A673 (cell line): ENCODE results near the gene CCL5. TPM values are rescaled to one million over a fixed set of nuclear protein-coding genes. Genes with fewer than 3 reads are reported as not detected.
"Not testable (repeated sequence)": the region's sequence is repeated elsewhere in the genome, so short reads cannot be mapped to it uniquely, and the experiment has no call there.

Experiments
- BruUV-seq: library from RNA; stranded (reverse); fragments of 400-500 nt; replicated peaks from 2 replicates; lab custom pipeline; 2021; lab: Mats Ljungman, UMichigan
- CTCF ChIA-PET: fragments of 300-600 bp; sonication (Branson Sonifier 250); formaldehyde crosslinking; loops from one replicate; lab custom pipeline; 2022; ENCODE audit warnings: antibody characterized with exemption; lab: Charles Lee
- POLR2A ChIA-PET: fragments of 300-600 bp; sonication (Branson Sonifier 250); formaldehyde crosslinking; loops from one replicate; lab custom pipeline; 2022; ENCODE audit warnings: antibody characterized with exemption; ENCODE audit not compliant: low non-redundant PET; lab: Charles Lee
- DNase-seq: peaks from one replicate; pipeline ENCODE4 v3.0.0-alpha.2; 2015; ENCODE audit warnings: low spot score
- H3K27ac ChIP-seq: fragments of 200-600 bp; sonication (generic); 2 replicates; pipeline ENCODE4 v1.5.1; 2016; ENCODE audit warnings: mixed run types, low read depth, mild to moderate bottlenecking, mixed read lengths, antibody characterized with exemption, low read length; ENCODE audit not compliant: poor library complexity, severe bottlenecking
- H3K27me3 ChIP-seq: fragments of 200-600 bp; sonication (generic); replicated peaks from 2 replicates; pipeline ENCODE4 v1.6.1; 2017; ENCODE audit warnings: mixed run types, low read depth, mild to moderate bottlenecking, mixed read lengths, antibody characterized with exemption, low read length; ENCODE audit not compliant: insufficient read depth, poor library complexity
- H3K36me3 ChIP-seq: fragments of 200-600 bp; sonication (generic); 2 replicates; pipeline ENCODE4 v1.6.1; 2016; ENCODE audit warnings: mixed run types, mild to moderate bottlenecking, mixed read lengths, antibody characterized with exemption, low read length; ENCODE audit not compliant: insufficient read depth, poor library complexity, severe bottlenecking
- H3K4me1 ChIP-seq: fragments of 200-600 bp; sonication (generic); 2 replicates; pipeline ENCODE4 v1.6.1; 2017; ENCODE audit warnings: mixed run types, mild to moderate bottlenecking, mixed read lengths, antibody characterized with exemption, low read length; ENCODE audit not compliant: insufficient read depth, poor library complexity, severe bottlenecking
- H3K4me3 ChIP-seq: fragments of 200-600 bp; sonication (generic); 2 replicates; pipeline ENCODE4 v1.5.1; 2016; ENCODE audit warnings: low read depth, mixed run types, mild to moderate bottlenecking, mixed read lengths, low read length; ENCODE audit not compliant: poor library complexity, severe bottlenecking
- H3K9me3 ChIP-seq: fragments of 200-600 bp; sonication (generic); 2 replicates; pipeline ENCODE4 v1.6.1; 2016; ENCODE audit warnings: mixed run types, low read depth, mild to moderate bottlenecking, mixed read lengths, antibody characterized with exemption, low read length; ENCODE audit not compliant: poor library complexity, severe bottlenecking
- CTCF ChIP-seq: fragments of 300-800, 200-600 bp; sonication (generic); conservative IDR thresholded peaks from 2 replicates; pipeline ENCODE4 v1.5.1; 2017; ENCODE audit warnings: low read depth, mild to moderate bottlenecking, antibody characterized with exemption, low read length, moderate library complexity, mixed read lengths
- EZH2 ChIP-seq: fragments of 200-600 bp; sonication (generic); IDR thresholded peaks from 2 replicates; pipeline ENCODE4 v1.6.1; 2017; ENCODE audit warnings: borderline replicate concordance, low read depth, mild to moderate bottlenecking, mixed read lengths, antibody characterized with exemption, low read length; ENCODE audit not compliant: poor library complexity, severe bottlenecking
- intact Hi-C: fragments of 100-400 bp; cut with micrococcal nuclease; formaldehyde crosslinking; loops from one replicate; pipeline ENCODE4 v1.10.0; 2022; ENCODE audit not compliant: unreplicated experiment
- total RNA-seq: library from RNA; stranded (reverse); gene quantifications from 2 replicates; pipeline ENCODE4 v1.2.3, GENCODE V29; 2021

The CCL5 gene
- total RNA-seq, 1 experiment from 2014 or later, result not detected

DNA sequence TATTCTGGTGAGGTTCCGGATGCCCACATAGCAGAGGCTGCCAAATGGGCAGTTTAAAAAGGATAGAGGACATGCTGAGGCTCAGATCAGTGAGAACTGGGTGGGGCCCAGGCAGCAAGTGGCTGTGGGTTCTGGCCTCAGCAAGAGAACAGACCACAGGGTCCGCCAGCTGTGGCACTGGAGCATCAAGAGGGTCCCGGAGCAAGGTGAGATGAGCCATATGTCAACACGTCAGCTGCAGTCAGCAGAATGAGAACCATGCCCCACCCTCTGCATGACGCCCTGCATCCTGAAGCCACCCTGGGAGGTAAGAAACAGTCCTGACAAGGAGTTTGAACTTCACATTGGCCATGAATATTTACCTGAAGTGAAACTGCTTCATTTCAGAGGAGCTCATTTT, 20.1 kb upstream of the CCL5 start:
- no TSS peak for BruUV-seq
- no peak for DNase-seq
- Histone ChIP-seq H3K27ac (no peak overlapping the region), H3K4me3 (no peak overlapping the region), H3K9me3 (no peaks in the 10 kb centered on the region), H3K27me3 (no peaks in the 10 kb centered on the region), H3K36me3 (no peaks in the 10 kb centered on the region), H3K4me1 (no peaks in the 10 kb centered on the region)
- CTCF ChIA-PET, result no interaction called here
- TF ChIP-seq CTCF, result no peak
- no peak for TF ChIP-seq EZH2
- POLR2A ChIA-PET, result no interaction called here
- intact Hi-C loops, result no loop called here

DNA sequence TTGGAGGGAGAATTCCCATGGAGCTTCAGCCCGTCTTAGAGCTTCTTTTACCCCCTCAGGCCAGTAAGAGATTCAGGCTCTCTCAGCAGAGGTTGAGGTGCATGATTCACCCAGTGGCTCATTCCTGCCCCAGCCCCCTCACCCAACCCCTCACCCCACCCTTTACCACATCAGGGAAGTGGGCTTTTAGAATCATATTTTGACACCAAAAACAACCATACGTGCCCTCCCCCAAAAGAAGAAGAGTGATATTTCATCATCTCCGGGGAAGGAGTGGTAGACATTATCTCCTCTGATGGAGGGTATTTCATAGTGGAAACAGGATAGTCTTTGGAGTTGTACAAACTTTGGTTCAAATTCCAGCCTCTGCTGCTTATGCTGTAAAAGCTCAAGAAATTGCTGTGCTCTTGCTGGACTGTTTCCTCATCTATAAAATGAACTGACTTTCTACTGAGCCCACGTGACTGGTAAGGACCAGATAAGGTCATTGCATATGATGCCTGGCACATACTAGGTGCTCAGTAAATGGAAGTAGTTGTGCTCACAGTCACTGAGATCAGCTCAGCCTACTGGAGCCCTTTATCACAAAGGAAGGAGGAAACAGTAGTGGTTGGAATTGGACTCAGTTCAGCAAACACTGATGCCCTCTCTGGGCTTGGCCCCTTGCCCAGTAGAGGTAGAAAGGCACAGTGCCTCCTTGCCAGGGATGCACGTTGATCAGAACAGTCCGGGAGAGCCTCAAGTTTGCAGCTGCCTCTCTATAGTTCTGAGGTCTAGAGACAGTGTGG, 18.3 kb upstream of the CCL5 start:
- no peaks in the 10 kb centered on the region for H3K4me1 ChIP-seq
- no peak overlapping the region for H3K27ac ChIP-seq
- H3K4me3 ChIP-seq, result no peak overlapping the region
- no peak for DNase-seq
- ChIA-PET CTCF (no interaction called here), POLR2A (no interaction called here)
- TF ChIP-seq CTCF (no peak), EZH2 (no peak)
- intact Hi-C loops, result no loop called here
- H3K27me3 ChIP-seq, result no peaks in the 10 kb centered on the region
- no peaks in the 10 kb centered on the region for H3K36me3 ChIP-seq
- no peaks in the 10 kb centered on the region for H3K9me3 ChIP-seq
- BruUV-seq, result no TSS peak

GRCh38 chr17:35897772-35898171, 17.6 kb upstream of the CCL5 start:
- H3K4me3 ChIP-seq, H3K36me3 ChIP-seq, H3K9me3 ChIP-seq, DNase-seq, intact Hi-C loops, POLR2A ChIA-PET, H3K4me1 ChIP-seq, H3K27me3 ChIP-seq, H3K27ac ChIP-seq, CTCF ChIA-PET, BruUV-seq: not testable (repeated sequence)
